WTC11 (cell line): ENCODE results near the gene ARIH2. TPM values are rescaled to one million over a fixed set of nuclear protein-coding genes. Genes with fewer than 3 reads are reported as not detected.

ENCODE experiments used
- ATAC-seq: fragments of 200-7000 bp; cut with Tn5 transposase; 2 replicates; pipeline ENCODE4 v1.10.0; 2021; ENCODE audit warnings: mild to moderate bottlenecking, moderate library complexity
- CTCF ChIA-PET: fragments of 300-600 bp; sonication (Branson Sonifier 250); formaldehyde crosslinking; loops from one replicate; lab custom pipeline; 2021; ENCODE audit warnings: antibody characterized with exemption; lab: Charles Lee
- POLR2A ChIA-PET: fragments of 350-600 bp; sonication (Branson Sonifier 250); formaldehyde crosslinking; loops from one replicate; lab custom pipeline; 2021; ENCODE audit warnings: antibody characterized with exemption; lab: Charles Lee
- DNase-seq: peaks from one replicate; pipeline ENCODE4 v3.0.0; 2021; ENCODE audit warnings: low spot score
- H3K27ac Mint-ChIP-seq: 2 replicates; pipeline ENCODE4 v1.8.0; 2021; ENCODE audit warnings: mixed read lengths
- H3K27me3 Mint-ChIP-seq: 2 replicates; pipeline ENCODE4 v1.8.0; 2021; ENCODE audit warnings: low read depth, mild to moderate bottlenecking, moderate library complexity, mixed read lengths
- H3K36me3 Mint-ChIP-seq: 2 replicates; pipeline ENCODE4 v1.8.0; 2021; ENCODE audit warnings: mixed read lengths
- H3K4me1 Mint-ChIP-seq: 2 replicates; pipeline ENCODE4 v1.8.0; 2022; ENCODE audit warnings: mixed read lengths
- H3K4me3 Mint-ChIP-seq: 2 replicates; pipeline ENCODE4 v1.8.0; 2021; ENCODE audit warnings: mild to moderate bottlenecking, moderate library complexity, mixed read lengths
- H3K9me3 Mint-ChIP-seq: 2 replicates; pipeline ENCODE4 v1.8.0; 2021; ENCODE audit warnings: mixed read lengths
- AFF4 ChIP-seq: sonication (generic); formaldehyde crosslinking; IDR thresholded peaks from 2 replicates; pipeline ENCODE4 v1.8.1; 2023; ENCODE audit warnings: mild to moderate bottlenecking, missing genetic modification reagents, borderline replicate concordance
- AR ChIP-seq: fragments of 250-450 bp; sonication (Bioruptor Pico); IDR thresholded peaks from 2 replicates; pipeline ENCODE4 v1.9.0; 2021; ENCODE audit warnings: mild to moderate bottlenecking
- CBFB ChIP-seq: sonication (generic); formaldehyde crosslinking; IDR thresholded peaks from 2 replicates; pipeline ENCODE4 v1.8.1; 2022; ENCODE audit warnings: mild to moderate bottlenecking, low read depth, missing genetic modification reagents
- CREB1 ChIP-seq: sonication (generic); formaldehyde crosslinking; IDR thresholded peaks from 2 replicates; pipeline ENCODE4 v1.8.0; 2023; ENCODE audit warnings: mild to moderate bottlenecking, missing genetic modification reagents
- ETV6 ChIP-seq: sonication (generic); formaldehyde crosslinking; IDR thresholded peaks from 2 replicates; pipeline ENCODE4 v1.8.1; 2022; ENCODE audit warnings: mild to moderate bottlenecking, missing genetic modification reagents
- FOXP4 ChIP-seq: sonication (generic); formaldehyde crosslinking; IDR thresholded peaks from 2 replicates; pipeline ENCODE4 v1.8.0; 2022; ENCODE audit warnings: mild to moderate bottlenecking, missing genetic modification reagents
- GABPB1 ChIP-seq: sonication (generic); formaldehyde crosslinking; IDR thresholded peaks from 2 replicates; pipeline ENCODE4 v1.8.1; 2023; ENCODE audit warnings: mild to moderate bottlenecking, missing genetic modification reagents
- IRF2 ChIP-seq: sonication (generic); formaldehyde crosslinking; IDR thresholded peaks from 2 replicates; pipeline ENCODE4 v1.8.0; 2022; ENCODE audit warnings: low read depth, missing genetic modification reagents, borderline replicate concordance
- JAZF1 ChIP-seq: fragments of 250-450 bp; sonication (Bioruptor Pico); IDR thresholded peaks from 2 replicates; pipeline ENCODE4 v1.9.0; 2021; ENCODE audit warnings: moderate library complexity, mild to moderate bottlenecking, inconsistent platforms
- JUN ChIP-seq: sonication (generic); formaldehyde crosslinking; IDR thresholded peaks from 2 replicates; pipeline ENCODE4 v1.8.0; 2023; ENCODE audit warnings: mild to moderate bottlenecking, missing genetic modification reagents
- KAT7 ChIP-seq: sonication (generic); formaldehyde crosslinking; IDR thresholded peaks from 2 replicates; pipeline ENCODE4 v1.8.1; 2023; ENCODE audit warnings: missing genetic modification reagents, mild to moderate bottlenecking, borderline replicate concordance
- MAX ChIP-seq: sonication (generic); formaldehyde crosslinking; IDR thresholded peaks from 2 replicates; pipeline ENCODE4 v1.8.0; 2022; ENCODE audit warnings: mild to moderate bottlenecking, missing genetic modification reagents
- NFATC4 ChIP-seq: fragments of 250-450 bp; sonication (Bioruptor Pico); IDR thresholded peaks from 2 replicates; pipeline ENCODE4 v1.9.0; 2021; ENCODE audit warnings: mild to moderate bottlenecking
- NR2C2 ChIP-seq: sonication (generic); formaldehyde crosslinking; IDR thresholded peaks from 2 replicates; pipeline ENCODE4 v1.8.0; 2022; ENCODE audit warnings: mild to moderate bottlenecking, missing genetic modification reagents
- PRRX2 ChIP-seq: fragments of 250-450 bp; sonication (Bioruptor Pico); IDR thresholded peaks from 2 replicates; pipeline ENCODE4 v1.8.0; 2021; ENCODE audit warnings: mild to moderate bottlenecking
- RELA ChIP-seq: sonication (generic); formaldehyde crosslinking; IDR thresholded peaks from 2 replicates; pipeline ENCODE4 v1.8.1; 2022; ENCODE audit warnings: missing genetic modification reagents, mild to moderate bottlenecking, borderline replicate concordance
- SMAD3 ChIP-seq: sonication (generic); formaldehyde crosslinking; IDR thresholded peaks from 2 replicates; pipeline ENCODE4 v1.8.0; 2022; ENCODE audit warnings: missing genetic modification reagents, mild to moderate bottlenecking, borderline replicate concordance
- TEAD1 ChIP-seq: sonication (generic); formaldehyde crosslinking; IDR thresholded peaks from 2 replicates; pipeline ENCODE4 v1.8.0; 2022; ENCODE audit warnings: mild to moderate bottlenecking, missing genetic modification reagents
- ZNF121 ChIP-seq: sonication (generic); formaldehyde crosslinking; IDR thresholded peaks from 2 replicates; pipeline ENCODE4 v1.8.0; 2023; ENCODE audit warnings: missing genetic modification reagents
- ZNF138 ChIP-seq: sonication (generic); formaldehyde crosslinking; conservative IDR thresholded peaks from 2 replicates; pipeline ENCODE4 v1.8.1; 2022; ENCODE audit warnings: mild to moderate bottlenecking, moderate library complexity, missing genetic modification reagents
- total RNA-seq: library from RNA; stranded (reverse); gene quantifications from 3 replicates; pipeline ENCODE4 v1.2.3, GENCODE V29; 2021
- TF ChIP-seq, protein P1 (sequence below): sonication (generic); formaldehyde crosslinking; IDR thresholded peaks from 2 replicates; pipeline ENCODE4 v1.8.1; 2023; ENCODE audit warnings: mild to moderate bottlenecking, missing genetic modification reagents, moderate library complexity
- TF ChIP-seq, protein P2 (sequence below): sonication (generic); formaldehyde crosslinking; IDR thresholded peaks from 2 replicates; pipeline ENCODE4 v1.8.1; 2023; ENCODE audit warnings: mild to moderate bottlenecking, missing genetic modification reagents, moderate library complexity

ARIH2 gene
- total RNA-seq, 1 experiment from 2014 or later: 134 TPM

GRCh38 chr3:48983096-48983495, 64.5 kb downstream of the ARIH2 start (continued):
- TF ChIP-seq JAZF1 (CRISPR knock-in tag): no peak

DNA sequence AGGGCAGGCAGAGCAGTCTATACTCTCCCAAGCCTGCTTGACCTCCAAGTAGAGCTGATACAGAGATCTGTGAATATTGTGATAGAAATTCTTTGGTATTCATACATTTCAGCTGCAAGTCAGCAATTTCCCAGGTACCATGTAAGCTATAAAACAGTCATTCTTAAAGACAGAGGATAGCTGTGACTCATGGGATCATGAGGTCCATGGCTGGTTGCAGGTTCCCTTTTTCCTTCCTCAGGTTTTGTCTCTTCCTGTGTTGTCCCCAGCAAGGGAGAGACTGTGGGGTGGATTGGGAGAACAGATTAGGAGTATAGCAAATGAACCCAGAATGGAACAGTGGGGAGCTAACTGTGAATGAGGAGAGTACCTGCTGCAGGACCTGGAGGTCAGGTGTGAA, 66.0 kb downstream of the ARIH2 start:
- Mint-ChIP-seq H3K4me1 (peaks cover 12% of the 10 kb centered on the region), H3K4me3 (no peak overlapping the region), H3K27me3 (no peaks in the 10 kb centered on the region), H3K36me3 (peaks cover 32% of the 10 kb centered on the region), H3K27ac (no peak overlapping the region), H3K9me3 (no peaks in the 10 kb centered on the region)
- TF ChIP-seq AR (CRISPR knock-in tag) (no peak), SMAD3 (no peak), MAX (CRISPR knock-in tag) (no peak), JUN (CRISPR knock-in tag) (no peak), FOXP4 (no peak), ETV6 (CRISPR knock-in tag) (no peak), PRRX2 (no peak), ZNF121 (CRISPR knock-in tag) (no peak), NR2C2 (CRISPR knock-in tag) (no peak), NFATC4 (no peak)
- TF ChIP-seq, protein P1, sequence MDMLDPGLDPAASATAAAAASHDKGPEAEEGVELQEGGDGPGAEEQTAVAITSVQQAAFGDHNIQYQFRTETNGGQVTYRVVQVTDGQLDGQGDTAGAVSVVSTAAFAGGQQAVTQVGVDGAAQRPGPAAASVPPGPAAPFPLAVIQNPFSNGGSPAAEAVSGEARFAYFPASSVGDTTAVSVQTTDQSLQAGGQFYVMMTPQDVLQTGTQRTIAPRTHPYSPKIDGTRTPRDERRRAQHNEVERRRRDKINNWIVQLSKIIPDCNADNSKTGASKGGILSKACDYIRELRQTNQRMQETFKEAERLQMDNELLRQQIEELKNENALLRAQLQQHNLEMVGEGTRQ (CRISPR knock-in tag): no peak
- ChIA-PET CTCF (interaction anchor here (7.6 kb wide), 1 partner anchor 22 kb away, joined by 107 read pairs; the partner anchor contains the start of gene WDR6), POLR2A (interaction anchor here (0.6 kb wide), 1 partner anchor 27 kb away, joined by 4 read pairs; no protein-coding TSS in a partner anchor)
- no peak for DNase-seq
- ATAC-seq: no peak

GRCh38 chr3:48985831-48986376, 67.3 kb downstream of the ARIH2 start:
- Mint-ChIP-seq H3K36me3 (peaks cover 23% of the 10 kb centered on the region), H3K27me3 (no peaks in the 10 kb centered on the region), H3K27ac (0 out of 2 replicates have a peak overlapping the region, but pooled peaks have one; percentile 1), H3K4me1 (peaks cover 12% of the 10 kb centered on the region), H3K4me3 (no peak overlapping the region), H3K9me3 (no peaks in the 10 kb centered on the region)
- ATAC-seq (no peak), DNase-seq (no peak)
- CTCF ChIA-PET: interaction anchor here (0.9 to 7.6 kb wide), 3 partner anchors 21 to 109 kb away, joined by 4 to 107 read pairs (median 5); partner anchors contain the start of genes QRICH1 and WDR6
- POLR2A ChIA-PET: interaction anchor here (1.4 kb wide), 1 partner anchor 22 kb away, joined by 5 read pairs; the partner anchor contains the start of gene WDR6
- TF ChIP-seq ZNF138 (CRISPR knock-in tag) (no peak), CREB1 (CRISPR knock-in tag) (no peak), PRRX2 (no peak), GABPB1 (CRISPR knock-in tag) (no peak), CBFB (CRISPR knock-in tag) (no peak), IRF2 (CRISPR knock-in tag) (no peak), KAT7 (no peak), RELA (CRISPR knock-in tag) (no peak), TEAD1 (CRISPR knock-in tag) (no peak), ETV6 (CRISPR knock-in tag) (no peak), AFF4 (CRISPR knock-in tag) (no peak)
- TF ChIP-seq, protein P2, sequence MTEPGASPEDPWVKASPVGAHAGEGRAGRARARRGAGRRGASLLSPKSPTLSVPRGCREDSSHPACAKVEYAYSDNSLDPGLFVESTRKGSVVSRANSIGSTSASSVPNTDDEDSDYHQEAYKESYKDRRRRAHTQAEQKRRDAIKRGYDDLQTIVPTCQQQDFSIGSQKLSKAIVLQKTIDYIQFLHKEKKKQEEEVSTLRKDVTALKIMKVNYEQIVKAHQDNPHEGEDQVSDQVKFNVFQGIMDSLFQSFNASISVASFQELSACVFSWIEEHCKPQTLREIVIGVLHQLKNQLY (CRISPR knock-in tag): no peak
